GM12873 (cell line): ENCODE results near the gene PRKG2.

Experiments
- TF ChIP-seq, protein P1 (sequence below): IDR thresholded peaks from 2 replicates; pipeline ENCODE4 v1.5.1; 2012; ENCODE audit warnings: low read depth, mild to moderate bottlenecking, moderate library complexity, low read length, control low read depth; ENCODE audit not compliant: insufficient read depth; ENCODE audit errors: missing control alignments

Gene PRKG2

GRCh38 chr4:81093720-81094401, 121.2 kb downstream of the PRKG2 start:
- TF ChIP-seq, protein P1, sequence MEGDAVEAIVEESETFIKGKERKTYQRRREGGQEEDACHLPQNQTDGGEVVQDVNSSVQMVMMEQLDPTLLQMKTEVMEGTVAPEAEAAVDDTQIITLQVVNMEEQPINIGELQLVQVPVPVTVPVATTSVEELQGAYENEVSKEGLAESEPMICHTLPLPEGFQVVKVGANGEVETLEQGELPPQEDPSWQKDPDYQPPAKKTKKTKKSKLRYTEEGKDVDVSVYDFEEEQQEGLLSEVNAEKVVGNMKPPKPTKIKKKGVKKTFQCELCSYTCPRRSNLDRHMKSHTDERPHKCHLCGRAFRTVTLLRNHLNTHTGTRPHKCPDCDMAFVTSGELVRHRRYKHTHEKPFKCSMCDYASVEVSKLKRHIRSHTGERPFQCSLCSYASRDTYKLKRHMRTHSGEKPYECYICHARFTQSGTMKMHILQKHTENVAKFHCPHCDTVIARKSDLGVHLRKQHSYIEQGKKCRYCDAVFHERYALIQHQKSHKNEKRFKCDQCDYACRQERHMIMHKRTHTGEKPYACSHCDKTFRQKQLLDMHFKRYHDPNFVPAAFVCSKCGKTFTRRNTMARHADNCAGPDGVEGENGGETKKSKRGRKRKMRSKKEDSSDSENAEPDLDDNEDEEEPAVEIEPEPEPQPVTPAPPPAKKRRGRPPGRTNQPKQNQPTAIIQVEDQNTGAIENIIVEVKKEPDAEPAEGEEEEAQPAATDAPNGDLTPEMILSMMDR, result no peak

DNA sequence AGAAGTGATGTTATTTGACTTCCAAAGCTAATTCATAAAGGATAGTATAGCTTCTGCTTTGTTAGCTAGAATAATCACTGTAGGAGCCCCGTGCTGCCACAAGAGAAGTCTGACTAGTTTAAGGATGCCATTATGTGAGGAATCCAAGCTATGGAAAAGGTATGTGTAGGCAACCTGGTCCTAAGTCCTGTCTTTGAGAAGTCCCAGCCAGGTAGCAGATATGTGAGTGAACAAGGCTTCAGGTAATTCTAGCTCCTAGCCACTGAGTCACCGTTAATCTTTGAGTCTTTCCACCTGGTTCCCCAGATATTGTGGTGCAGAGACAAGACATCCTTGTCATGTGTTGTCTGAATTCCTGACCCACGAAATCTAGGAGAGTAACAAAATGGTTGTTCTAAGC, 129.0 kb downstream of the PRKG2 start:
- TF ChIP-seq, protein P1, result no peak

DNA sequence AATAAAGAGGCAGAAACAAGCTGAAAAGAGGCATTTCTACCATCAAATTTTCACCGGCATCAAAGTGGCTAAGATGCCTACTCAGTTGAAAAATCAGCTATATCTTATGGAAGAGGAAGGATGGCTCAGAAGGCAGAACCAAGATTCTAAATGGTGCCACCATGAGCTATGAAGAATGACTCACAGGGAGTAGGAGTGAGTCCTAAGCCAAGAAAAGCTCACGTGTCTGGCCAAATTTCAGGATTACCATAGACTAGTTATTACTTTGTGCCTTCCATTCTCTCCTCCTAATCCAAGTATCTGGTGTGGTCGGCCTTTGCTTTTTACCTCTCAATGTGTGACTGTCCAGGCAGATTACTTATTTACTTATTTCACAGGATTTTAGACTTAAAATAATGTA, 129.7 kb downstream of the PRKG2 start:
- TF ChIP-seq, protein P1, result no peak

DNA sequence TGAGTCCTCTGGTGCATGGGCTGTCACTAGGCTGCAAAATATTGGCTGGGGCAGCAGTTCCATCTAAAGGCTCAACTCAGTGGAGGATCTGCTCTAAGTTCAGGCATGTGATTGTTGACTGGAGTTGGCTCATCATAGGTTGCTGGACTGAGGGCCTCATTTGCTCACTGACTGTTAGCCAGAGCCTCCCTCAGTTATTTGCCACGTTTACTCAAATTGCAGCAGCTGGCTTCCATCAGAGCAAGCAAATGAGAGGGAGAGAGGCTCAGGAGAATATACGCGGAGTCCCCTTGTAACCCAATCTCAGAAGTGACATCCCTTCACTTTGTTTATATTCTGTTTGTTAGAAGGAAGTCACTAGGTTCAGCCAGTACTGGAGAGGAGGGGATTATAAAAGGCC, 130.4 kb downstream of the PRKG2 start:
- TF ChIP-seq, protein P1, result no peak

DNA sequence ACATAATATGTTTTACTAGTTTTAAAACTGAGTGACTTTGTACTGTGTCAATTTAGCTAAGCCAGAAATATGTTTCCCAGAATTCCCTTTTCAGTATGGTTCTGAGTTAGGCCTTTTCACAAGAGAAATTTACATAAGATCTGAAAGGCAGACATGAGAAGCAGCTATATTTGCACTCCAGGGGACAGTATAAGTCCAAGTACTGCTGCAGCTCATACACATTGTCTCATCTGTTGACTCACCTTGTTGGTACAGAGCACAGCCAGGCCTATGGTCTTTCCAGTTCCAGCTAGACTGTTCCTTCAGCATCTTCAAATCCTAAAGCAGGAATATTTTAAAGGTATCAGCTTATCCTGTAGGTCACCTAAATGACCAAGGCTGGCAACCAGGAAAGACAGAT, 131.0 kb downstream of the PRKG2 start:
- TF ChIP-seq, protein P1, result no peak

- TF ChIP-seq, protein P1, result no peak
These were observed 133.9 kb downstream of the PRKG2 start for GRCh38 chr4:81081156-81081555.

- TF ChIP-seq, protein P1, result no peak
These were observed 144.0 kb downstream of the PRKG2 start for GRCh38 chr4:81071013-81071412.
